Left lung (tissue), 10 donors: ENCODE results near the gene ARFGAP1. TPM values are rescaled to one million over a fixed set of nuclear protein-coding genes. Genes with fewer than 3 reads are reported as not detected.
A peak's percentile ranks its signal among the peaks of the same experiment; 100 is the strongest.
"Not testable (repeated sequence)": the region's sequence is repeated elsewhere in the genome, so short reads cannot be mapped to it uniquely, and the experiment has no call there.

ENCODE experiments used
- ATAC-seq: fragments of 200-7000 bp; cut with Tn5 transposase; one replicate; pipeline ENCODE4 v1.9.1; 2020; ENCODE audit warnings: moderate library complexity
- DNase-seq, 4 donors: peaks; one replicate each; pipeline ENCODE4 v3.0.0-alpha.2; 2013 to 2020
- H3K27ac ChIP-seq, 2 donors: fragments of 200-600 bp; sonication (generic) in 1 of 2; one replicate each; pipeline versions ENCODE4 v1.5.0 to v1.8.0; 2020 to 2021
- H3K27me3 ChIP-seq, 2 donors: fragments of 200-600 bp; sonication (generic) in 1 of 2; one replicate each; pipeline versions ENCODE4 v1.5.0 to v1.8.0; 2020 to 2021
- H3K36me3 ChIP-seq, 2 donors: fragments of 200-600 bp; sonication (generic) in 1 of 2; one replicate each; pipeline versions ENCODE4 v1.5.0 to v1.8.0; 2020 to 2021
- H3K4me1 ChIP-seq, 2 donors: fragments of 200-600 bp; one replicate each; pipeline ENCODE4 v1.8.0; 2021
- H3K4me3 ChIP-seq, 2 donors: fragments of 200-600 bp; sonication (generic) in 1 of 2; one replicate each; pipeline versions ENCODE4 v1.5.0 to v1.8.0; 2020 to 2021; ENCODE audit warnings: mild to moderate bottlenecking in 1 of 2
- H3K9me3 ChIP-seq, 2 donors: fragments of 200-600 bp; sonication (generic) in 1 of 2; one replicate each; pipeline versions ENCODE4 v1.5.0 to v1.8.0; 2020 to 2021
- intact Hi-C, 2 donors: fragments of 100-400 bp; cut with DNase I; formaldehyde crosslinking; loops; one replicate each; pipeline versions ENCODE4 v1.11.2 to v1.14.2; 2022
- polyA plus RNA-seq, 6 donors: library from polyadenylated mRNA; unstranded; fragments of 120-200 nt; gene quantifications; one replicate each; pipeline ENCODE4 v1.2.1, GENCODE V29; 2013; ENCODE audit not compliant: insufficient read length in 6 of 6
- total RNA-seq, 2 donors: library from RNA; stranded (reverse); fragmentation: NEBNext Ultra II Directional; extraction: Animal tissue kit (Norgen Biotek cat#: 25700); gene quantifications; one replicate each; pipeline ENCODE4 v1.2.1, GENCODE V29; 2021
- TF ChIP-seq, protein P1 (sequence below), 2 donors: fragments of 200-600 bp; sonication (generic) in 1 of 2; IDR thresholded peaks; one replicate each; pipeline versions ENCODE4 v1.5.0 to v1.8.0; 2021; ENCODE audit warnings: antibody characterized with exemption in 2 of 2
- donor health status: DM: no; HTN: yes; CAD: no.
- donor health status: DM: no; HTN: no; CAD: no.

Gene ARFGAP1
- total and polyA plus RNA-seq, 8 donors = 53.1 to 87.5 (median 70.2) TPM

DNA sequence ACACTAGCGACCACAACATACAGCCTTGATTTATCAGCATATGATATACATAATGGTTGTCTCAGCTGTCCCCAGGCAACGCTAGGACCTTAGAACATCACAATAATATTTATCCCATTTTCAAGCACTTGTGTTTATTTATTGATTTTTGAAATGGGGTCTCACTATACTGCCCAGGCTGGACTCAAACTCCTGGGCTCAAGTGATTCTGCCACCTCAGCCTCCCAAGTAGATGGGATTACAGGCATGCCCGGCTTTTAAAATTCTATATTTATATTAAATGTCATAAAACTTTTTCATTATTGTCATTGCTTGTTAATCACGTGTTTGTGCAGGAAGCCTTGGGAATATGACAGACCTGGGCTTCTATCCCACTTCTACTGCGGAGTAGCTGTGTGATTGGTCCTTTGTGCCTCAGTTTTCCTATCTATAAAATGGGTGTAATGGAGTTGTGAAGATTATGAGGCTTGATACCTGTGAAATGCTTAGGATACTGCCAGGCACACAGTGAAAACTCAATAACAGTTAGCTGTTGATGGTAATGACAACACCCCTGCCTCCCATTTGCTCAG, 30.6 kb downstream of the ARFGAP1 start:
- intact Hi-C loops = no loop called here
- peaks cover 4 to 65% of the 10 kb centered on the region in 2 donors for H3K27me3 ChIP-seq
- no peak for ATAC-seq

DNA sequence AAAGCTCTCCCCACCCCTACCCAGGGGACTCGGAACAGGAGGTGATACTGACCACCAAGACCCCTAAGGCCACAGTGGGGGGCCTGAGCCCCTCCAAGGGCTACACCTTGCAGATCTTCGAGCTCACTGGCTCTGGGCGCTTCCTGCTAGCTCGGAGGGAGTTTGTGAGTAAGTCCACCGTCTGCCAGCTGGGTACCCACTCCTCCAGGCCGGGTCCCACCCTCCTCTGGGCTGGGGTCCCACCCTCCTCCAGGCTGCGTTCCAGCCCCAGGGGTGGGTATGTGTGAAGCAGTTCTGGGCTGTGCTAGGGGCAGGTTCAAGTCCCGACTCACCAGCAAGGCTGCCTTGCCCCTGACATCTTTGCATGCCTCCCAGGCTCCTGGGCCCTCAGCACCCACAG, 32.8 kb downstream of the ARFGAP1 start:
- Histone ChIP-seq H3K4me1 (no peaks in the 10 kb centered on the region), H3K36me3 (no peaks in the 10 kb centered on the region), H3K4me3 (no peak overlapping the region), H3K27me3 (peaks cover 4 to 64% of the 10 kb centered on the region in 2 donors), H3K27ac (no peak overlapping the region), H3K9me3 (peaks cover 0 to 3% of the 10 kb centered on the region in 2 donors)
- TF ChIP-seq, protein P1, sequence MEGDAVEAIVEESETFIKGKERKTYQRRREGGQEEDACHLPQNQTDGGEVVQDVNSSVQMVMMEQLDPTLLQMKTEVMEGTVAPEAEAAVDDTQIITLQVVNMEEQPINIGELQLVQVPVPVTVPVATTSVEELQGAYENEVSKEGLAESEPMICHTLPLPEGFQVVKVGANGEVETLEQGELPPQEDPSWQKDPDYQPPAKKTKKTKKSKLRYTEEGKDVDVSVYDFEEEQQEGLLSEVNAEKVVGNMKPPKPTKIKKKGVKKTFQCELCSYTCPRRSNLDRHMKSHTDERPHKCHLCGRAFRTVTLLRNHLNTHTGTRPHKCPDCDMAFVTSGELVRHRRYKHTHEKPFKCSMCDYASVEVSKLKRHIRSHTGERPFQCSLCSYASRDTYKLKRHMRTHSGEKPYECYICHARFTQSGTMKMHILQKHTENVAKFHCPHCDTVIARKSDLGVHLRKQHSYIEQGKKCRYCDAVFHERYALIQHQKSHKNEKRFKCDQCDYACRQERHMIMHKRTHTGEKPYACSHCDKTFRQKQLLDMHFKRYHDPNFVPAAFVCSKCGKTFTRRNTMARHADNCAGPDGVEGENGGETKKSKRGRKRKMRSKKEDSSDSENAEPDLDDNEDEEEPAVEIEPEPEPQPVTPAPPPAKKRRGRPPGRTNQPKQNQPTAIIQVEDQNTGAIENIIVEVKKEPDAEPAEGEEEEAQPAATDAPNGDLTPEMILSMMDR (IDR thresholded peaks at IDR 0.05) = no peak
- intact Hi-C loops = loop anchor here in 1 of 2 donors (5.0 kb wide), 1 partner anchor 77 kb away; no protein-coding TSS in a partner anchor
- no peak for ATAC-seq
- DNase-seq = peak in 1 of 4 donors; percentile 57

More for the DNA sequence above, 30.6 kb downstream of the ARFGAP1 start:
- no peaks in the 10 kb centered on the region for H3K4me1 ChIP-seq
- no peak for DNase-seq
- H3K9me3 ChIP-seq = peaks cover 0 to 3% of the 10 kb centered on the region in 2 donors
- TF ChIP-seq, protein P1 (IDR thresholded peaks at IDR 0.05) = no peak
- no peaks in the 10 kb centered on the region for H3K36me3 ChIP-seq
- no peak overlapping the region for H3K27ac ChIP-seq
- no peak overlapping the region for H3K4me3 ChIP-seq

DNA sequence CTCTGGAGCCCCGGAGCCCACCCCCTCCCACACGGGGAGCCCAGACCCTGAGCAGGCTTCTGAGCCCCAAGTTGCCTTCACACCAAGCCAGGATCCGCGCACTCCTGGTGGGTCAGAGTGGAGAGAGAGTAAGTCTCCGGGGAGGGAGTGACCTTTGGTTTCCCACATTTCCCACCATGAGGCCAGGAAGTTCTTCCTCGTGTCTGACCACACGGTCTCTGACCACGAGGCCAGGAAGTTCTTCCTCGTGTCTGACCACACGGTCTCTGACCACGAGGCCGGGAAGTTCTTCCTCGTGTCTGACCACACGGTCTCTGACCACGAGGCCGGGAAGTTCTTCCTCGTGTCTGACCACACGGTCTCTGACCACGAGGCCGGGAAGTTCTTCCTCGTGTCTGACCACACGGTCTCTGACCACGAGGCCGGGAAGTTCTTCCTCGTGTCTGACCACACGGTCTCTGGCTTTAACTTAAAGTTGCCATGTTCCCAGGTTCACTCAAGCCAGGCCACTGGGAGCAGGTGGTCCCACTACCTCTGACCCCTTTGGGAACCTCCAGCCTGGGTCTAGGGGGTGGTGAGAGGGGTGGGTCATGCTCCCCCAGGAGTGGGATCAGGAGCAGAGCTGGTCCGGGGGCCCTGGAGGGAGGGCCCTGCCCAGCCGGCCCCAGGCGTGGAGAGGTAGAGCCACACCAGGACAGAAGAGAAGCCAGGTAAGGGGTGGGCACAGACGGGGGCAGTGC, 33.5 kb downstream of the ARFGAP1 start:
- intact Hi-C loops = loop anchor here in 1 of 2 donors (5.0 kb wide), 1 partner anchor 76 kb away; no protein-coding TSS in a partner anchor
- peaks cover 4 to 59% of the 10 kb centered on the region in 2 donors for H3K27me3 ChIP-seq
- ATAC-seq, H3K36me3 ChIP-seq, H3K4me1 ChIP-seq, H3K9me3 ChIP-seq, H3K27ac ChIP-seq, H3K4me3 ChIP-seq: not testable (repeated sequence)
- DNase-seq = peak in 1 of 4 donors; percentile 55

DNA sequence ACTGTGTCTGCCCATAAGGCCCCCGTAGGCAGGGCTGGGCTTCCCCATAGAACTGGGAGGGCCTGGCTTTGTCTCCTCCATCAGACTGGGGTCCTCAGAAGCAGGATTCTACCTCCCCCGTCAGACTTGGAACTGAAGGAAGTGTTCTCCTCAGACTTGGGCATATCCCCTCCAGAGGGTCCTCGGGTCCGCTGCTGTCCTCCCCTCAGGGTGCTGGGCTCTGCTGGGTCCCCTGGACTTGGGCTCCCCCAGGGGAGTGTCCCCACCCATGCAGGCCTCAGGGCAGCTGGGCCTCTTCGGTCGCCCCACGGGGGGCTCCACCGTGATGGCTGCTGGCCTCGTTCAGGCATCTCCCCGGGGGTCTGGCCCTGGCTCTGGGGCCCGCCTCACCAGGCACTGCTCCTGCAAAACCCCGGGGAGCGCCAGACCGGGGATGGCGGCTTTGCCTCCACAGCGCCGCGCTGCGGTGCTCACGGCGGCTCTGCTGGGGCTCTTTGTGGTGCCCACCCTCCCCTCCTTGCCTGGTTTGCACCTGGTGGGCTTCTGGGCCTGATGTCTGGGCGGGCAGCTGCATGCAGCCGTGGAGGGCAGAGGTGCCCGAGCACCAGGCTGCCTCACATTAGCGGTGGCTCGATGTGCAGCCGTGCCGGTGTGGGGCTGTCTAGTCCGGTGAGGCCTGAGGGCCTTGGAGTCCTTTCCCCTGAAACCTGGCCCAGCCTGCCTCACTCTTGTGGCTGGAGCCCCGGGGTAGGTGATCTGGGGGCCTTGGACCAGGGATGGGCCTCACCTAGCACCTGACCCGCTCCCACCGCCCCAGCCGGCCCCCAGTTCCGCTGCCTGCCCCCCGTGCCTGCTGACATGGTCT, 34.3 kb downstream of the ARFGAP1 start:
- ATAC-seq (no peak), DNase-seq (peak in 1 of 4 donors; percentile 72)
- no peaks in the 10 kb centered on the region for H3K36me3 ChIP-seq
- peaks cover 0 to 61% of the 10 kb centered on the region in 2 donors for H3K27me3 ChIP-seq
- TF ChIP-seq, protein P1 (IDR thresholded peaks at IDR 0.05) = no peak
- intact Hi-C loops = loop anchor here in 1 of 2 donors (5.0 kb wide), 1 partner anchor 75 kb away; no protein-coding TSS in a partner anchor
- peaks cover 0 to 1% of the 10 kb centered on the region in 2 donors for H3K9me3 ChIP-seq
- H3K27ac ChIP-seq = no peak overlapping the region
- H3K4me3 ChIP-seq = no peak overlapping the region
- no peaks in the 10 kb centered on the region for H3K4me1 ChIP-seq

DNA sequence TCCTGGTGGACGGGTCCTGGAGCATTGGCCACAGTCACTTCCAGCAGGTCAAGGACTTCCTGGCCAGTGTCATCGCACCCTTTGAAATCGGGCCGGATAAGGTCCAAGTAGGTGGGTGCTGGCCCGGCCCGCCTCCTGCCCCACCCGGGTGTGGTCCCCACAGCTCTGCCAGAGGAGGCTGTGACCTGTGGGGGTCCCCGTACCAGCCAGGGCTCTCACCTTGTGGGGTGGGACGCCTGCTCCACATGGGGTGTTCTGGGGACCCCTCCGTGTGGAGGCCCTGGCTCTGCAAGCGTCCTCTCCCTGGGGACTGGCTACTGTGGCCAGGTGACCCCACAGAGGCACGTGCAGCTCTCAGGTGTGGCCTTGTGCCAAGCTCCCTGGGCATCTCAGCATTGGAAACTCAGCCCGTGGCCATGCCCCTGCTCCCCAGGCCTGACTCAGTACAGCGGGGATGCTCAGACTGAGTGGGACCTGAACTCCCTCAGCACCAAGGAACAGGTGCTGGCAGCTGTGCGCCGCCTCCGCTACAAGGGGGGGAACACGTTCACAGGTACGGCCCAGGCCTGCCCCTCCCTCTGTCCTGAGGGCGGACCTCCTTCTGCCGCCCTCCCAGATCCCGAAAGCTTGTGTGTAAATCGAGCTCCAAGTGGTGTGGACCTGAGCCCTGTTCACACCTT, 35.1 kb downstream of the ARFGAP1 start:
- ATAC-seq (no peak), DNase-seq (peak in 1 of 4 donors; percentile 70)
- intact Hi-C loops = loop anchor here in 1 of 2 donors (5.0 kb wide), 1 partner anchor 75 kb away; no protein-coding TSS in a partner anchor
- H3K36me3 ChIP-seq = no peaks in the 10 kb centered on the region
- no peak overlapping the region for H3K4me3 ChIP-seq
- H3K27me3 ChIP-seq = peaks cover 0 to 69% of the 10 kb centered on the region in 2 donors
- H3K4me1 ChIP-seq = peaks cover 0 to 4% of the 10 kb centered on the region in 2 donors
- no peak overlapping the region for H3K27ac ChIP-seq
- TF ChIP-seq, protein P1 (IDR thresholded peaks at IDR 0.05) = no peak
- H3K9me3 ChIP-seq = no peaks in the 10 kb centered on the region
